Muscle layer of duodenum (tissue), 2 donors: ENCODE results near the gene SLC25A2.
A peak's percentile ranks its signal among the peaks of the same experiment; 100 is the strongest.
"Not testable (repeated sequence)": the region's sequence is repeated elsewhere in the genome, so short reads cannot be mapped to it uniquely, and the experiment has no call there.

ENCODE experiments used
- H3K27ac ChIP-seq: one replicate; pipeline ENCODE4 v1.7.0; 2013; ENCODE audit warnings: mild to moderate bottlenecking, low read length
- H3K27me3 ChIP-seq: one replicate; pipeline ENCODE4 v1.7.0; 2013; ENCODE audit warnings: low read depth, mild to moderate bottlenecking, control low read depth, low read length
- H3K36me3 ChIP-seq, 2 donors: one replicate each; pipeline ENCODE4 v1.7.0; 2013; ENCODE audit warnings: low read length in 2 of 2, control low read depth in 1 of 2, mild to moderate bottlenecking in 1 of 2; ENCODE audit not compliant: insufficient read depth in 2 of 2, control insufficient read depth in 1 of 2
- H3K4me1 ChIP-seq, 2 donors: one replicate each; pipeline ENCODE4 v1.7.0; 2013; ENCODE audit warnings: low read length in 2 of 2, mild to moderate bottlenecking in 2 of 2, control low read depth in 1 of 2, moderate library complexity in 1 of 2; ENCODE audit not compliant: insufficient read depth in 2 of 2, control insufficient read depth in 1 of 2
- H3K4me3 ChIP-seq, 2 donors: one replicate each; pipeline ENCODE4 v1.7.0; 2013; ENCODE audit warnings: low read length in 2 of 2, low read depth in 1 of 2, mild to moderate bottlenecking in 1 of 2
- H3K9me3 ChIP-seq, 2 donors: one replicate each; pipeline ENCODE4 v1.7.0; 2013; ENCODE audit warnings: low read length in 2 of 2, control low read depth in 1 of 2, mild to moderate bottlenecking in 1 of 2; ENCODE audit not compliant: control insufficient read depth in 1 of 2
- donor health status: healthy.

SLC25A2 gene

GRCh38 chr5:141303756-141304155 is at the start of gene SLC25A2:
Gene SLC25A2, minus strand, starts transcription at chr5:141304049. Its CDS starts 184 bp downstream, at chr5:141303865.
- peaks cover 41 to 90% of the 10 kb centered on the region in 2 donors for H3K9me3 ChIP-seq
- peak within 1 kb of the TSS in 1 of 2 donors; percentile 47 for H3K4me3 ChIP-seq
- peaks cover 0 to 18% of the 10 kb centered on the region in 2 donors for H3K36me3 ChIP-seq
- H3K27ac ChIP-seq, result no peak within 1 kb of the TSS
- H3K27me3 ChIP-seq, result no peaks in the 10 kb centered on the region
- no peaks in the 10 kb centered on the region for H3K4me1 ChIP-seq

- Histone ChIP-seq H3K36me3 (no peaks in the 10 kb centered on the region), H3K4me1 (no peaks in the 10 kb centered on the region), H3K27ac (no peak overlapping the region), H3K27me3 (no peaks in the 10 kb centered on the region), H3K4me3 (peak overlapping the region in 1 of 2 donors; percentile 56), H3K9me3 (peaks cover 53 to 81% of the 10 kb centered on the region in 2 donors)
These were observed 47.7 kb upstream of the SLC25A2 start for GRCh38 chr5:141351591-141351990.

GRCh38 chr5:141349917-141350619 is 46.2 kb upstream of the SLC25A2 start, which contains the start of gene PCDHGB1:
Gene PCDHGB1, plus strand, starts transcription at chr5:141350099. Its CDS starts 162 bp downstream, at chr5:141350261.
- Histone ChIP-seq H3K4me3 (peak within 1 kb of the TSS; percentile 33 to 56), H3K27me3 (no peaks in the 10 kb centered on the region), H3K36me3 (no peaks in the 10 kb centered on the region), H3K27ac (no peak within 1 kb of the TSS), H3K9me3 (peaks cover 42 to 78% of the 10 kb centered on the region in 2 donors), H3K4me1 (no peaks in the 10 kb centered on the region)

- H3K27me3 ChIP-seq, H3K27ac ChIP-seq, H3K4me1 ChIP-seq, H3K36me3 ChIP-seq: not testable (repeated sequence)
- peak overlapping the region in 1 of 2 donors; percentile 43 for H3K4me3 ChIP-seq
- peaks cover 58 to 83% of the 10 kb centered on the region in 2 donors for H3K9me3 ChIP-seq
These were observed 42.2 kb upstream of the SLC25A2 start for GRCh38 chr5:141346017-141346416.

GRCh38 chr5:141345327-141345726 is 41.5 kb upstream of the SLC25A2 start:
- no peaks in the 10 kb centered on the region for H3K36me3 ChIP-seq
- H3K9me3 ChIP-seq, result peaks cover 53 to 83% of the 10 kb centered on the region in 2 donors
- no peak overlapping the region for H3K27ac ChIP-seq
- no peaks in the 10 kb centered on the region for H3K27me3 ChIP-seq
- H3K4me1 ChIP-seq, result no peaks in the 10 kb centered on the region
- H3K4me3 ChIP-seq, result peak overlapping the region in 1 of 2 donors; percentile 57

- peaks cover 0 to 4% of the 10 kb centered on the region in 2 donors for H3K36me3 ChIP-seq
- H3K4me3 ChIP-seq, result peak overlapping the region; percentile 30 to 57
- peaks cover 61 to 88% of the 10 kb centered on the region in 2 donors for H3K9me3 ChIP-seq
- no peak overlapping the region for H3K27ac ChIP-seq
- no peaks in the 10 kb centered on the region for H3K27me3 ChIP-seq
- no peaks in the 10 kb centered on the region for H3K4me1 ChIP-seq
These were observed 40.2 kb upstream of the SLC25A2 start for GRCh38 chr5:141343953-141344463.

GRCh38 chr5:141343242-141343952 is 39.5 kb upstream of the SLC25A2 start, which contains the start of gene PCDHGA3:
Gene PCDHGA3, plus strand, starts transcription at chr5:141343829. Its CDS starts 205 bp downstream, at chr5:141344034.
- Histone ChIP-seq H3K4me1 (no peaks in the 10 kb centered on the region), H3K4me3 (peak within 1 kb of the TSS; percentile 30 to 57), H3K9me3 (peaks cover 56 to 88% of the 10 kb centered on the region in 2 donors), H3K27me3 (no peaks in the 10 kb centered on the region), H3K36me3 (peaks cover 0 to 4% of the 10 kb centered on the region in 2 donors), H3K27ac (no peak within 1 kb of the TSS)

GRCh38 chr5:141342773-141343172 is 38.9 kb upstream of the SLC25A2 start:
- Histone ChIP-seq H3K27me3 (no peaks in the 10 kb centered on the region), H3K4me1 (no peaks in the 10 kb centered on the region), H3K27ac (no peak overlapping the region), H3K36me3 (peaks cover 0 to 4% of the 10 kb centered on the region in 2 donors), H3K4me3 (peak overlapping the region; percentile 8 to 23), H3K9me3 (peaks cover 50 to 88% of the 10 kb centered on the region in 2 donors)

GRCh38 chr5:141340781-141341354 is 37.0 kb upstream of the SLC25A2 start:
- not testable (repeated sequence) for H3K27me3 ChIP-seq, H3K36me3 ChIP-seq, H3K27ac ChIP-seq, H3K4me1 ChIP-seq
- Histone ChIP-seq H3K9me3 (peaks cover 49 to 84% of the 10 kb centered on the region in 2 donors), H3K4me3 (peak overlapping the region in 1 of 2 donors; percentile 63)

GRCh38 chr5:141338538-141339306 is 34.9 kb upstream of the SLC25A2 start, which contains the start of gene PCDHGA2:
Gene PCDHGA2, plus strand, starts transcription at chr5:141338760.
- peaks cover 0 to 4% of the 10 kb centered on the region in 2 donors for H3K36me3 ChIP-seq
- no peaks in the 10 kb centered on the region for H3K4me1 ChIP-seq
- H3K4me3 ChIP-seq, result peak within 1 kb of the TSS; percentile 31 to 63
- no peak within 1 kb of the TSS for H3K27ac ChIP-seq
- H3K9me3 ChIP-seq, result peaks cover 44 to 74% of the 10 kb centered on the region in 2 donors
- H3K27me3 ChIP-seq, result no peaks in the 10 kb centered on the region
